Keratinocyte (primary cell): ENCODE measurements around the gene CCDC28B. TPM values are rescaled to one million over a fixed set of nuclear protein-coding genes. Genes with fewer than 3 reads are reported as not detected.

Experiments used
- DNase-seq: peaks from one replicate; pipeline ENCODE4 v3.0.0-alpha.2; 2011; ENCODE audit warnings: low read depth, missing footprints, low spot score
- FAIRE-seq: peaks from 2 replicates; lab custom pipeline; 2011; peaks lifted over from hg19 to GRCh38; lab: Jason Lieb, UNC
- H2AFZ ChIP-seq: 2 replicates; pipeline ENCODE4 v1.6.0; 2012; ENCODE audit warnings: low read length, control low read depth, inconsistent platforms; ENCODE audit not compliant: control insufficient read depth
- H3K27ac ChIP-seq: 2 replicates; pipeline ENCODE4 v1.5.1; 2011; ENCODE audit warnings: low read length; ENCODE audit not compliant: control insufficient read depth, insufficient read depth
- H3K27me3 ChIP-seq: 3 replicates; pipeline ENCODE4 v1.6.0; 2011; ENCODE audit warnings: low read length; ENCODE audit not compliant: control insufficient read depth, insufficient read depth; ENCODE audit errors: extremely low read depth
- H3K36me3 ChIP-seq, 2 experiments: 2 replicates in 1 of 2; 3 replicates in 1 of 2; pipeline ENCODE4 v1.5.1; 2011; ENCODE audit warnings: low read length in 2 of 2, mild to moderate bottlenecking in 1 of 2; ENCODE audit not compliant: control insufficient read depth in 2 of 2, insufficient read depth in 2 of 2; ENCODE audit errors: extremely low read depth in 1 of 2
- H3K4me1 ChIP-seq: 3 replicates; pipeline ENCODE4 v1.5.1; 2011; ENCODE audit warnings: low read length; ENCODE audit not compliant: control insufficient read depth, insufficient read depth; ENCODE audit errors: extremely low read depth
- H3K4me2 ChIP-seq: 3 replicates; pipeline ENCODE4 v1.6.0; 2011; ENCODE audit warnings: low read depth, low read length; ENCODE audit not compliant: control insufficient read depth, insufficient read depth; ENCODE audit errors: extremely low read depth
- H3K4me3 ChIP-seq, 3 experiments: fragments of 200-600 bp in 1 of 3; sonication (generic) in 1 of 3; 2 replicates in 2 of 3; 3 replicates in 1 of 3; pipeline ENCODE4 v1.5.1; 2011 to 2016; ENCODE audit warnings: low read length in 3 of 3, mild to moderate bottlenecking in 3 of 3, control low read depth in 2 of 3, inconsistent platforms in 1 of 3, low read depth in 1 of 3, mixed read lengths in 1 of 3, mixed run types in 1 of 3, moderate library complexity in 1 of 3; ENCODE audit not compliant: control insufficient read depth in 2 of 3, insufficient read depth in 2 of 3; ENCODE audit errors: extremely low read depth in 1 of 3
- H3K79me2 ChIP-seq: 2 replicates; pipeline ENCODE4 v1.6.0; 2012; ENCODE audit warnings: low read length; ENCODE audit not compliant: control insufficient read depth, insufficient read depth
- H3K9ac ChIP-seq: 3 replicates; pipeline ENCODE4 v1.6.0; 2011; ENCODE audit warnings: low read length; ENCODE audit not compliant: control insufficient read depth, insufficient read depth; ENCODE audit errors: extremely low read depth
- H3K9me1 ChIP-seq: 3 replicates; pipeline ENCODE4 v1.6.0; 2011; ENCODE audit warnings: low read length; ENCODE audit not compliant: control insufficient read depth, insufficient read depth; ENCODE audit errors: extremely low read depth
- H3K9me3 ChIP-seq: 2 replicates; pipeline ENCODE4 v1.5.1; 2012; ENCODE audit warnings: low read depth, low read length; ENCODE audit not compliant: control insufficient read depth
- H4K20me1 ChIP-seq: 3 replicates; pipeline ENCODE4 v1.6.0; 2011; ENCODE audit warnings: low read length; ENCODE audit not compliant: control insufficient read depth, insufficient read depth; ENCODE audit errors: extremely low read depth
- CTCF ChIP-seq, 3 experiments: IDR thresholded peaks in 1 of 3; conservative IDR thresholded peaks in 1 of 3; optimal IDR thresholded peaks in 1 of 3; 2 replicates in 2 of 3; 3 replicates in 1 of 3; pipeline versions ENCODE3 to v1.5.1; 2011; ENCODE audit warnings: low read length in 3 of 3, mild to moderate bottlenecking in 3 of 3, moderate library complexity in 2 of 3, control low read depth in 1 of 3, inconsistent platforms in 1 of 3; ENCODE audit not compliant: insufficient read depth in 2 of 3; ENCODE audit errors: extremely low read depth in 1 of 3
- EZH2 ChIP-seq: IDR thresholded peaks from one replicate; pipeline ENCODE4 v1.6.1; 2012; ENCODE audit warnings: inconsistent platforms, mild to moderate bottlenecking, low read length, moderate library complexity
- dilution Hi-C: fragments of 300-500 bp; cut with MboI; formaldehyde crosslinking; loops from one replicate; pipeline ENCODE4 v1.7.0; 2020; ENCODE audit warnings: low sequenced_read_pairs; ENCODE audit not compliant: extremely low pct_ligation_motif_present
- polyA plus RNA-seq, 5 experiments: library from polyadenylated mRNA; depleted of rRNA in 3 of 5; stranded (reverse) in 3 of 5; stranded (forward) in 1 of 5; unstranded in 1 of 5; fragments of >200 nt; gene quantifications; 1 replicate in 1 of 5; 2 replicates in 3 of 5; 3 replicates in 1 of 5; pipeline versions ENCODE4 v1.2.1 to v1.2.3, GENCODE V29; 2011 to 2012; ENCODE audit warnings: missing spikeins in 2 of 5, low read depth in 1 of 5, low replicate concordance in 1 of 5

The CCDC28B gene
- polyA plus RNA-seq, 1 donor (not counting 4 experiments of a cell fraction or from before 2014, with no cell fraction given) = 3.6 TPM

- Histone ChIP-seq H3K27ac (no peak overlapping the region), H3K4me3 (no peak overlapping the region)
- dilution Hi-C loops = no loop called here
These were observed 38.9 kb downstream of the CCDC28B start for GRCh38 chr1:32239337-32239736.

GRCh38 chr1:32239790-32240139 lies 39.4 kb downstream of the CCDC28B start:
- Histone ChIP-seq H3K79me2 (no peaks in the 10 kb centered on the region), H3K27me3 (no peaks in the 10 kb centered on the region), H3K9me3 (no peaks in the 10 kb centered on the region), H3K36me3 (no peaks in the 10 kb centered on the region), H3K9ac (no peak overlapping the region), H3K9me1 (peaks cover 2% of the 10 kb centered on the region), H3K4me2 (no peak overlapping the region), H3K4me3 (no peak overlapping the region), H4K20me1 (no peaks in the 10 kb centered on the region), H3K4me1 (peaks cover 26% of the 10 kb centered on the region), H2AFZ (no peak overlapping the region), H3K27ac (no peak overlapping the region)
- no peak for FAIRE-seq
- DNase-seq = no peak
- TF ChIP-seq CTCF (optimal IDR thresholded peaks at IDR 0.05 in 1 of 3, IDR thresholded peaks at IDR 0.05 in 1 of 3, conservative IDR thresholded peaks at IDR 0.05 in 1 of 3; ENCODE audit: extremely low read depth in 1 of 3, insufficient read depth in 2 of 3, low read length in 3 of 3) = no peak
- no peak for TF ChIP-seq EZH2
- dilution Hi-C loops = no loop called here

More at GRCh38 chr1:32239337-32239736, 38.9 kb downstream of the CCDC28B start:
- H3K9me1 ChIP-seq = peaks cover 2% of the 10 kb centered on the region
- peak in 1 of 3 experiments; percentile 9 for TF ChIP-seq CTCF (optimal IDR thresholded peaks at IDR 0.05 in 1 of 3, IDR thresholded peaks at IDR 0.05 in 1 of 3, conservative IDR thresholded peaks at IDR 0.05 in 1 of 3; ENCODE audit: extremely low read depth in 1 of 3, insufficient read depth in 2 of 3, low read length in 3 of 3)
- TF ChIP-seq EZH2 = no peak
- H3K9ac ChIP-seq = no peak overlapping the region
- H3K36me3 ChIP-seq = no peaks in the 10 kb centered on the region
- no peak overlapping the region for H2AFZ ChIP-seq
- FAIRE-seq (no peak), DNase-seq (no peak)
- H3K4me2 ChIP-seq = no peak overlapping the region
- no peaks in the 10 kb centered on the region for H4K20me1 ChIP-seq
- H3K9me3 ChIP-seq = no peaks in the 10 kb centered on the region
- H3K79me2 ChIP-seq = no peaks in the 10 kb centered on the region
- H3K4me1 ChIP-seq = peaks cover 26% of the 10 kb centered on the region
- H3K27me3 ChIP-seq = no peaks in the 10 kb centered on the region
